Sigmoid colon (tissue), 4 donors: ENCODE data around the gene A3GALT2.
A peak's percentile ranks its signal among the peaks of the same experiment; 100 is the strongest.

Source experiments
- CTCF ChIP-seq, 4 experiments: fragments of 450-650 bp in 3 of 4; fragments of 200-600 bp in 1 of 4; IDR thresholded peaks; one replicate each; pipeline ENCODE4 v1.5.1; 2016 to 2019; ENCODE audit warnings: antibody characterized with exemption in 4 of 4, mild to moderate bottlenecking in 3 of 4, moderate library complexity in 2 of 4
- EP300 ChIP-seq, 4 donors: sonication (generic); formaldehyde crosslinking; IDR thresholded peaks; one replicate each; pipeline ENCODE4 v1.6.1; 2017; ENCODE audit warnings: antibody characterized with exemption in 4 of 4

GRCh38 chr1:33298623-33299277 is 22.1 kb downstream of the A3GALT2 start:
- TF ChIP-seq CTCF (IDR thresholded peaks at IDR 0.05) (peak; percentile 54 to 94 (median 85)), EP300 (IDR thresholded peaks at IDR 0.05) (no peak)
